Esophagus muscularis mucosa (tissue), 4 donors: Measurements from ENCODE around the gene ZBTB1.

Source experiments
- EP300 ChIP-seq: sonication (generic); formaldehyde crosslinking; IDR thresholded peaks from one replicate; pipeline ENCODE4 v1.6.1; 2017; ENCODE audit warnings: antibody characterized with exemption
- POLR2A ChIP-seq: fragments of 450-650 bp; IDR thresholded peaks from one replicate; pipeline ENCODE4 v1.6.1; 2017; ENCODE audit warnings: antibody characterized with exemption, moderate library complexity, mild to moderate bottlenecking, low read depth
- TF ChIP-seq, protein P1 (sequence below), 3 experiments: fragments of 200-600 bp in 2 of 3; fragments of 450-650 bp in 1 of 3; sonication (generic) in 2 of 3; IDR thresholded peaks; one replicate each; pipeline ENCODE4 v1.5.1; 2017 to 2019; ENCODE audit warnings: antibody characterized with exemption in 3 of 3, mild to moderate bottlenecking in 2 of 3, moderate library complexity in 1 of 3

DNA sequence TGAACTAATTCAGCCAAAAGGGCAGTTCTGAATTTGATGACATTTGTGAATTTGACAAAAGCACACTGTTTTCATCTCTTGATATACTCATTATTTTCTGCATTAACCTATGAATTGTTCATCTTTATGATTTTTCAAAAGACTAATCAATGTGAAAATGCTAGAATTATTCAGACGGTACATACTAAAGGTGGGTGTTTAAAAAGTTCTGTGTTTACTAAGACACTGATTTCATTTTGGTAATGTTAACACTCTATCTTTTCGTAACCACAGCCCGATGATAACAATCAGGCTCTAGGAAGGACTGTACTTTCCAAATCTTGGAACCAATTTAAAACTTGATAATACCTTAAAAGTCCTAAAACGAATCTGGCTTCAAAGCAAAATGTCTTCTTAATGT lies 29.9 kb upstream of the ZBTB1 start:
- TF ChIP-seq, protein P1, sequence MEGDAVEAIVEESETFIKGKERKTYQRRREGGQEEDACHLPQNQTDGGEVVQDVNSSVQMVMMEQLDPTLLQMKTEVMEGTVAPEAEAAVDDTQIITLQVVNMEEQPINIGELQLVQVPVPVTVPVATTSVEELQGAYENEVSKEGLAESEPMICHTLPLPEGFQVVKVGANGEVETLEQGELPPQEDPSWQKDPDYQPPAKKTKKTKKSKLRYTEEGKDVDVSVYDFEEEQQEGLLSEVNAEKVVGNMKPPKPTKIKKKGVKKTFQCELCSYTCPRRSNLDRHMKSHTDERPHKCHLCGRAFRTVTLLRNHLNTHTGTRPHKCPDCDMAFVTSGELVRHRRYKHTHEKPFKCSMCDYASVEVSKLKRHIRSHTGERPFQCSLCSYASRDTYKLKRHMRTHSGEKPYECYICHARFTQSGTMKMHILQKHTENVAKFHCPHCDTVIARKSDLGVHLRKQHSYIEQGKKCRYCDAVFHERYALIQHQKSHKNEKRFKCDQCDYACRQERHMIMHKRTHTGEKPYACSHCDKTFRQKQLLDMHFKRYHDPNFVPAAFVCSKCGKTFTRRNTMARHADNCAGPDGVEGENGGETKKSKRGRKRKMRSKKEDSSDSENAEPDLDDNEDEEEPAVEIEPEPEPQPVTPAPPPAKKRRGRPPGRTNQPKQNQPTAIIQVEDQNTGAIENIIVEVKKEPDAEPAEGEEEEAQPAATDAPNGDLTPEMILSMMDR (IDR thresholded peaks at IDR 0.05) = no peak
- TF ChIP-seq EP300 = no peak
- no peak for TF ChIP-seq POLR2A
